Erythroblast (primary cell): ENCODE data around the gene RPGRIP1L.

Source experiments
- GATA1 ChIP-seq: IDR thresholded peaks from 2 replicates; pipeline ENCODE4 v1.6.1; 2011; ENCODE audit warnings: low read depth, mild to moderate bottlenecking, control low read depth, low read length, moderate library complexity
- POLR2A ChIP-seq: IDR thresholded peaks from 2 replicates; pipeline ENCODE4 v1.6.1; 2011; ENCODE audit warnings: mild to moderate bottlenecking, low read length

DNA sequence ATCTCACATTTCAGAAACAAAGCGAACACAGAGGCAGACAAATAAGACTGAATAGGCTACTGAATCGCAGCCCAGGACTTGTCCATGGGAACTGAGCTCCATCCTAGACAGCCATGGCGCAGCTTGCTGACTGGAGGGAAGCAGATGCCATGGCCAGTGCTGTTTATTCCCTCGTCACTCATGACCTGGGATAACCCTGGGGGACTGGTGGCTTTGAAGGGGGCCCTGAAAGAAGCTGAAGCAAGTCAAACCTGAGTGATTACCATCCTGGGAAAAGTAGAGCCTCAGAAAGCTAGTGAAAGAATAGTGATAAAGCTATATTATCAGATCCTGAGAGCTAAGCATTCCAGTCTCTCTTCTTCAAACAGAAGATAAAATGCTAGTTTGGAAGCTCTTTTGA lies 94.1 kb downstream of the RPGRIP1L start:
- TF ChIP-seq POLR2A = no peak
- no peak for TF ChIP-seq GATA1
